HK-2 (cell line): ENCODE measurements around the gene LYRM2.

ENCODE experiments used
- DNase-seq: peaks from one replicate; pipeline ENCODE4 v3.0.0-alpha.2; 2018; ENCODE audit not compliant: unreplicated experiment

LYRM2 gene

DNA sequence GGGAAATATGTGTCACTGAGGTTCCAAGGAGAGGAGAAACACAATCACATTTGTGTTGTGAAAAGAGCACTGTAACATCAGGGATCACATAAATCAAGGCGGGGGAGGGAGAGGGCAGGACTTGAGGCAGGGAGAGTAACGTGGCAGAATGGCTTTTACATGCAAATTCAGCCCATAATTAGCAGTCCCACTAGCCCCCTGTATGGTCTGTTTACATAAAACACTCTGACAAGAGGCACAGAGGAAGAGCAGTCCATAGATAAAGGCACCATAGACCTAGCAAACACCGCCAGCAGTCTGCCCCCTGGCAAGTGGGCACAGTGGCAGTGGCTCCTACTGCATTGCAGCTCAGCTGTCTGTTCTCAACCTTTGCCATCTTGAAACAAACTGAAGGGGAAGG, 82.7 kb downstream of the LYRM2 start:
- no peak for DNase-seq

DNA sequence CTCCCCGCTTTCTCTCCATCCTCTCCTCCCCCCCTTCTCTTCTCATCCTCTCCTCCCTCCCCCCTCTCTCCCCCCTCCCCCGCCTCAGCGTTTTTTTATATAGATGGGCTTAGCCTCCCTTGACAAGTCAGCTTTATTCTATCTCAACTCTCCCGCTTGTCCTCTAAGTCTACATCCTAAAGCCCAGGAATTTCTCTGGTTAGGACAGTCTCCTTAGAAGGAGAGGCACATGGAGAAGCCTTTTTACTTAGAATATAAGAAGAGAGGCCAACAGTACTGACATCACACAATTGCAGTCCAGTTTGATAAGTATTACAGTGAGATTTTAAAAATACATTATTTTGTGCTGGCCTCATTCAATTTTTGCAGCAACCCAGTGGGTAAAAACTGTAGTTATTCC, 83.5 kb downstream of the LYRM2 start:
- DNase-seq: no peak

DNA sequence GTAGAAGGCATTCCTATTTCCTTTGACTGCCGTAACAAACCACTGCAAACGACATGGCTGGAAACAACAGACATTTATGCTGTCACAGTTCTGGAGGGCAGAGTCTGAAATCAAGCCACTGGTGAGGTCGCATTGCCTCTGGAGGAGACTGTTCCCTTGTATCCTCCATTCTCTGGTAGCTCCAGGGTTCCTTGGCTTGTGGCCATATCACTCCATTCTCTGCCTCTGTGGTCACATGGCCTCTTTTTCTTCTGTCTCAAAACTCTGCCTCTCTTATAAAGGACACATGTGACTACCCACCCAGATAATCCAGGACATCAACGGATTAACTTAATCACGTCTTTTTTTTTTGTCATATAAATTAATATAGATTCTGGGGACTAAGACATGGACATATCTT, 84.4 kb downstream of the LYRM2 start:
- no peak for DNase-seq

DNA sequence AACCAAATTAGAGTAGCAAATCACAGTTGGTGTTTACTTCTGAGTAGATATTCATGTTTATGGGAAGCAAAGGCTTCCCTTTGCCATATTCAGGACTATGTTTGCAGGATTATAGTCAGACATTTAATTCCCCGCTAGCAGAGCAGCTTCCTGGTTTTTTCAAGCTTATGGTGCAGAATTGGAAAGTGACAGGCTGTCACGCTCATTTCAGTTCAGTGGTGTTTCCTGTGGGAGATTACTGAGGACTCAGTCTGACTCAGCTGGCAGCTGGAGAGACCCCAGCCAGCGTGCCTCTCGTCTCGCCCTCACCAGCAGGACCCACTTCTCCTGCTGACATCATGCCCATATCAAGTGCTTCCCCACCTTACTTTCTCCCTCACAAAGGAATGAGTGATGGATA, 85.1 kb downstream of the LYRM2 start:
- no peak for DNase-seq

DNA sequence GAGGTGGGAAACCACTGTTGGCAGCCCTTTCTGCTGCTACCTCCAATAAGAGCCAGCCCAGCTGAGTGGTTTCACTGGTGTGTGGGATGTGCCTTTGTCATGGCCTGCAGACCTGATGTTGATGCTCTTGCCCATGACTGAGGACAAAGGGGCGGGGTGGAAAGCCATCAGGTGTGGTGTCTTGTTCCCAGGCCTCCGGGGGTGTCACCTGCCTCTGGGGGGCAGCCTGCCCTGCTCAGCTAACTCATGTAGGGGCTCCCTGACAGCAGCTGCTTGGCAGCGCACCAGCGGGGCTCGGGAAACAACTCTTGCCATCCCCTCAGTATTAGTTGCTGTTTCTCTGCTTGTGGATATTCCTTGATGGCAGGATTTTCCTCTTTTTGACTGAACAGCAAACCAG, 91.3 kb downstream of the LYRM2 start:
- no peak for DNase-seq

DNA sequence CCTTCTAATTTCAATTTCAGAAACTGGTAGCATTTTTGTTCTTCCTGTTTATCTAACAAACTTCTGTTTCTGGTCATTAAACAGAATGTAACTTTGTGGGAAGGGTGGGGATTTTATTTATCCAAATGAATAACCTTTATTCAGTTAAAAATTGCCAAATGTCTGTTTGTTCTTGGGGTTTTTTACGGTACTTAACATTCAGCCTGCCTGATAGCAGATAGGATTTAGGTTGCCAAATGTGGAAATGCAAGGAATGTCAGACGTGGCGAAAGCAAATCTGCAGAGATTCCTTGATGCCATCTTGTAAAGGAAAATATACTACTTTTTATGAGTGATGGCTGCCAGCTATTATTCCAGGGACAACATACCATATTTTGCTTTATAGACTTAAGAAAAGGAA, 95.7 kb downstream of the LYRM2 start:
- DNase-seq: no peak

DNA sequence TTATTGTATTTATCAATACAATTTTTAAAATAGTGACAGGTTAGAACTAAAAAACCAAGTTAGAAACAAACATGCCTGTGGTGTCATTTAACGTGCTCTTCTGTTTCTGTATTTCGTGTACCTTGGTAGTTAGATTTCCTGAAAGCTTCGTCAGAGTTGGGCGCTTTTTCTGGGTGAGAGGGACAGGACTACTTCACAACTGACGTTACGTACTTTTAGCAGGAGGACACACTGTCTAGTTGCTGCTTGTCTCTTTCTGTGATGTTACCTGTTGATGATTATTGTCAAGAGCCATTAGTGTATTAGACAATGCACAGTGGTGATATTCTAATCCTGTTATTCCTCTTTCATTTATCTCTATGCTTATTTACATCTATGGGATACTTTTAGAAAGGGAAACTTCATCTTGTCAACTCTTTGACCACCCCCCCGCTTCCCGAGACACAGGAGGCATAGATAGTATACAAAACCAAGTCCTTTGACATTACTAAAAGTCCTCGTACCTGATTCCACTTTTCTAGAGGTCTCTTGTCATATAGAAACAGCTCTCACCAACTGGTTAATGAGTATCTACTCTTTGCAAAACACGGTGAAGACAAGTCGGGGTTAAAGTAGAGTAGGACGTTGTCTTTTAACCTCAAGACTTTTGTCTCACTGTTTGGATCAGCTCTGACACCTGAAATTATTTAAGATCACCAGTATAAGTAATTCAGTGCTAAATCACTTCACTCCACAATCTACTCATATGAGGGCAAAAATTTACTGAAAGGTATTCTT, 96.3 kb downstream of the LYRM2 start:
- no peak for DNase-seq

DNA sequence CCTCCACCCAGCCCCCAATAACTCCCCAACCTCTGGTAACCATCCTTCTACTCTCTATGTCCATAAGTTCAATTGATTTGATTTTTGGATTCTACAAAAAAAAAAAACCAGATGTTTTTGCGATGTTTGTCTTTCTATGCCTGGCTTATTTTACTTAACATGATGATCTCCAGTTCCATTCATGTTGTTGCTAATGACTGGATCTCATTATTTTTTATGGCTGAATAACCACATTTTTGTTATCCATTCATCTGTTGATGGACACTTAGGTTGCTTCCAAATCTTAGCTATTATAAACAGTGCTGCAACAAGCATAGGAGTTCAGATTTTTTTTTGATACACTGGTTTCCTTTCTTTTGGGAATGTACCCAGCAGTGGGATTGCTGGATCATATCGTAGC, 98.8 kb downstream of the LYRM2 start:
- no peak for DNase-seq

DNA sequence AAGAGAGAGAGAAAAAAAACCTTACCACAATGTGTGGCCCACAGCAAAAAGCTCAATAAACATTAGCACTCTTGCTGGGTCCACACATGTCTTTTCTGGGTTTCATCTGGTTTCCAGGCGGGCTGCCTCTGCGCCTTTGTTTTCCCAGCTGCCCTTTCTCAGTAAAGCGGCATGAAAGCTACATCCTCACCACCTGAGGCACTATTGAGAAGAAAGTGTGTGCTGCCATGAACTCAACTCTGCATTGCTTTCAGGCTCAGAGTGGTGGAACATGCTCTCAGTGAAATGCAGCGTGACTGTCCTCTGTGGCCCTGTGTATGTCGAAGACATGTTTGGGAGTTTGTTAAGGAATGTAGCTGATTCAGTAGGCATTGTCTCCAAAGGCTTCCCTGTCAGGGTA, 102.3 kb downstream of the LYRM2 start:
- no peak for DNase-seq

DNA sequence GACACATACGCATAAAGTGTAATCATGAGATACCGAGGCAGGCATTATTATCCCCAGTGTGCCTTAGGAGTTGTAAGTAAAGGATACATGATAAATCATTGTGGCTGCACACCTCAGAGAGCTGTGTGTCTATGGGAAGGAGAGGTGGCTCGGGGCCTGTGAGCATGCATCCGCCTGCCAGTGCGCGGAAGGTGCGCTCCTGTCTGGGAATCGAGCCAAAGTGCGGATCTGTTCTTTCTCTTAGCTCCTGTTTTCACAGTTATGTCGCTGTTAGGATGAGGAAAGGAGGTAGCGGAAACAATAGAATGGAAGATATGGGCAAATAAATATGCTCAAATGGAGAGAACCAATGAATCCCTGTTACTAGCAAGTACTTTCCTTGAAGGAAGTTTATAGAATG, 107.6 kb downstream of the LYRM2 start:
- DNase-seq: no peak

DNA sequence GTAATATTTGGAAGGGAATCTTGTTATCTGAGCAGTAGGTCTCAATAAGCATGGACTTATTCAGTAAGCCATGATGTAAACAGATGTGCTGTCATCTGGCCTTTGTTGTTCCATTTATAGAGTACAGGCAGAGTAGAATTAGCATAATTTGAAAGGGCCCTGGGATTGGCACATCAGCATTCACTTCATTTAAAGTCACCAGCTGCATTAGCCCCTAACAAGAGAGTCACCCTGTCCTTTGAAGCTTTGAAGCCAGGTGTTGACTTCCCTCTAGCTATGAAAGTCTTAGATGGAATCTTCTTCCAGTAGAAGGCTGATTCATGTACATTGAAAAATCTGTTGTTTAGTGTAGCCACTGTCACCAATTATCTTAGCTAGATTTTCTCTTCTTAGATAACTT, 109.7 kb downstream of the LYRM2 start:
- no peak for DNase-seq

DNA sequence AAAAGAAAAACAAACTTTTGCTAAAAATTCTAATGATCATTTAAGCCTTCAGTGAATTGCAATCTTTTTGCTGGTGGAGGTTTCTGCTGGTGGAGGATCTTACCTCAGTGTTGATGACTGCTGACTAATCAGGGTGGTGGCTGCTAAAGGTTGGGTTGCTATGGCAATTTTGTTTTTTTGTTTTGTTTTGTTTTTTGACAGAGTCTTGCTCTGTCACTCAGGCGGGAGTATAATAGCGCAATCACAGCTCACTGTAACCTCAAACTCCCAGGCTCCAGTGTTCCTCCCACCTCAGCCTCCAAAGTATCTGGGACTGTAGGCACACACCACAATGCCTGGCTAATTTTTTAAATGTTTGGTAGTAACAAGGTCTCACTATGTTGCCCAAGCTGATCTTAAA, 110.9 kb downstream of the LYRM2 start:
- DNase-seq: no peak

DNA sequence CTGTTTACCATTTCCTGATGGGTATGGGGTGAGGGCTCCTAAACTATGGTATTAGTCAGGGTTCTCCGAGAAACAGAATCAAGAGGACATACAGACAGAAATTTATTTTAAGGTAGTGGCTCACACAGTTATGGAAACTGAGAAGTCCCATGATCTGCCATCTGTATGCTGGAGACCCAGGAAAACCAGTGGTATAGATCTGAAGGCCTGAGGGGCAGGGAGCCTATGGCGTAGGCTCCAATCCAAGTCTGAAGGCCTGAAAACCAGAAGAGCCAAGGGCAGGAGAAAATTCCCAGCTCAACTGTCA, 112.0 kb downstream of the LYRM2 start:
- no peak for DNase-seq

DNA sequence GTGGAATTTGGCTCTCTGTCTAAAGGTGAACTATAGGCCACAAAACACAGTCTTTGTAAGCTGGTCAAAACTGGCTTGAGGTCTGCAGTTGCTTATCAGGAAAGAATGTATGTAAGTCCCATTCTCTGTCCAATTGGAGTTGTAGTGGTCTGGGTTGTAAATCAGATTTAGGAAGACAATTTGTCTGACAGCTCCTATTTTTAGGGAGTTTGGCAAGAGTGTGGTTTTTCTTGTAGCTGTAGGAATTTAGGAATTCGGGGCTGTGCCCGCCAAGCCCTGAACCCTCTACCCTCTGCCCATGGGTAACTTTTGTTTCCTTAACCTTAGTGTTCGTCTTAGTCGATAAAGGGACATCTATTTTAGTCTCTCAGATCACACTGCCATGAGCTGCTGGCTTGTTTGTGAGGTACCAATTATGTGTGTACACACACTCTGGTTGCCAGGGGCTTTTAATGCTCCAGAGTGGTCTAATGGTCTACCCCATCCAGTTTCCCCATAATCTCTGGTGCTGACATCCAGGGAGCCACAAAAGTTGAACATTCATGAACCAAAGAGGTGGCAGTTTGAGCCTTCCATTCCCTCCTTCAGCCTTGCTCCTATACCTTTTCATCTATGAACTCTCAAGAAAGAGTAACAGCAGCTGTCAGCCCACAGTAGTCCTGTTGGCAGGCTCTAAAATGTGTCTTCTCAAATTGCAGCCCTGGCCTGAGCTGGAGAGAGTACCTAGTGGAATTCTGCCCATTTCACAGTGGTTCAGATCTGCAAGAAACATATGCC, 112.6 kb downstream of the LYRM2 start:
- no peak for DNase-seq

DNA sequence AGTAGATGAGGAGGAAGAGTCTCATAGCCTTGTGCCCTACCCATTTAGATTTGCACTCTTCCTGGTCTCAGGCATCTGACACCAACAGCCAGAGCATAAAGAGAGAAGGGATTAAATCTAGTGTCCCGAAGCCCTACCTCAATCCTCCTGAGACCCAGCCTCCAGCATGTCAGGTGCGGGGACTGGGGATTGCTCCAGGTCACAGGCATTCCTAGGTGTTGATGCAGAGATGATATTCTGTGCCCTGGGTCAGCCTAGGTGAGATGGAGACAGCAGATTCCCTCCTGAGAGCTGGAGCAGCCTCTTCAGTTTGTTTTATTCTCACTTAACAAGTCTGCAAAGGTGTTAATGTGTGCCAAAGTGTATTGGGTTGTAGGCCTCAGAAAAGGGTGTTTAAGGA, 115.8 kb downstream of the LYRM2 start:
- no peak for DNase-seq

DNA sequence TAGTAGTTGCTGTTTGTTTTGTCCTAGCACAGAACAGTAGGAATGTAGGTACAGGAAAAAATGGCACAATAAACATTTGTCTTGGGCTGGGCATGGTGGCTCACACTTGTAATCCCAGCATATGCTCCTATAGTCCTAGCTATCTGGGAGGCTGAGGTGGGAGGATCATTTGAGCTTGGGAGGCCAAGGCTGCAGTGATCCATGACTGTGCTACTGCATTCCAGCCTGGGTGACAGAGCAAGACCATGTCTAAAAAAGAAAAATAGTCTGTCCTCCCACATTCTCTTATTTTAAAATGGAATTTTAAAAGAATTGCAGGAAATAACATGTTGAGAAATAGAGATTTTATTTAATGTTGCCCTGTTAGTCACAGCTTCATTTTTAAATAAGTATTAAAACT, 117.8 kb downstream of the LYRM2 start:
- no peak for DNase-seq

DNA sequence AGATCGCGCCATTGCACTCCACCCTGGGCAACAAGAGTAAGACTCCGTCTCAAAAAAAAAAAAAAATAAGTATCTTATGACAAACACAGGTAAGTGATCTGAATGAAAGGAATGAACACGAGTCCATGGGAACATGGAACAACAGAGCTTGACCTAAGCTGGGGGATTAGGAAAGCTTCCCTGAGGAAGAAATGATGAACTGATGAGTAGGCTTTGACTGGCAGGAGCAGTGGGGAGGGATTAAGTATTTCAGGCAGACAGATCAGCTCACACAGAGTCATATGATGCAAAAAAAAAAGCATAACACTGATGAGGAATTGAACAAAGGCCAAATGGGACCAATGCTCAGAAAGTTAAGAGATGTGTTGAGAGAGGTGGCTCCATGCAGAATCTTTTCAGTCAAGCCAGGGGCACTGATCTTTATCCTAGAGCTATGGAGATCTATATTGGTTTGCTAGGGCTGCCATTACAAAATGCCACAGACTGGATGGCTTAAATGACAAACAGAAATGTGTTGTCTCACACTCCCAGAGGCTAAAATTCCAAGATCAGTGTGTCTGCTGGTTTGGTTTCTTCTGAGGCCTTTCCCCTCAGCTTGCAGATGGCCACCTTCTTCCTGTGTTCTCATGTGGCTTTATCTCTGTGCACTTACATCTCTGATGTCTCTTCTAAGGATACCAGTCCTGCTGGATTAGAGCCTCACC, 120.0 kb downstream of the LYRM2 start:
- DNase-seq: no peak
